ENCODE results near the gene LNX2. TPM values are rescaled to one million over a fixed set of nuclear protein-coding genes. Genes with fewer than 3 reads are reported as not detected.

Gene LNX2
- total and polyA plus RNA-seq, 12 donors = 2.9 to 26.5 (median 16.6) TPM

GRCh38 chr13:27665761-27666160 lies 45.4 kb upstream of the LNX2 start:
- intact Hi-C loops (cut with DNase I) = no loop called here
- peaks cover 0 to 3% of the 10 kb centered on the region in 2 donors for H3K36me3 ChIP-seq (replicated peaks in 1 of 2)
- WGBS, 4 donors = 90 to 98% (median 95%) methylated on average over 18 to 19 of the region's 19 CpGs
- H3K27me3 ChIP-seq = no peaks in the 10 kb centered on the region
- TF ChIP-seq POLR2A (IDR thresholded peaks at IDR 0.05) (no peak), CTCF (IDR thresholded peaks at IDR 0.05) (no peak)
- no peak for DNase-seq
- H3K4me3 ChIP-seq = no peak overlapping the region
- H3K9me3 ChIP-seq (replicated peaks in 1 of 3) = no peaks in the 10 kb centered on the region
- H3K27ac ChIP-seq = no peak overlapping the region
- H3K4me1 ChIP-seq (replicated peaks in 1 of 2) = no peaks in the 10 kb centered on the region

- H3K27ac ChIP-seq = no peak overlapping the region
- no peaks in the 10 kb centered on the region for H3K4me1 ChIP-seq (replicated peaks in 1 of 2)
- TF ChIP-seq POLR2A (IDR thresholded peaks at IDR 0.05) = no peak
- TF ChIP-seq CTCF (IDR thresholded peaks at IDR 0.05) = peak in 1 of 6 experiments; percentile 15
- H3K36me3 ChIP-seq (replicated peaks in 1 of 2) = peaks cover 0 to 3% of the 10 kb centered on the region in 2 donors
- no peaks in the 10 kb centered on the region for H3K27me3 ChIP-seq
- 30 to 57% (median 47%) methylated on average over 3 of the region's 3 CpGs for WGBS, 4 donors
- intact Hi-C loops (cut with DNase I) = no loop called here
- H3K4me3 ChIP-seq = no peak overlapping the region
- no peak for DNase-seq
- no peaks in the 10 kb centered on the region for H3K9me3 ChIP-seq (replicated peaks in 1 of 3)
Observed at GRCh38 chr13:27665333-27665732, 45.0 kb upstream of the LNX2 start.

- WGBS, 4 donors = 92 to 94% (median 92%) methylated on average over 8 of the region's 8 CpGs
- Histone ChIP-seq H3K27me3 (no peaks in the 10 kb centered on the region), H3K4me3 (no peak overlapping the region), H3K36me3 (replicated peaks in 1 of 2) (peaks cover 0 to 3% of the 10 kb centered on the region in 2 donors), H3K9me3 (replicated peaks in 1 of 3) (no peaks in the 10 kb centered on the region), H3K27ac (no peak overlapping the region), H3K4me1 (replicated peaks in 1 of 2) (no peaks in the 10 kb centered on the region)
- DNase-seq = no peak
- intact Hi-C loops (cut with DNase I) = no loop called here
- TF ChIP-seq POLR2A (IDR thresholded peaks at IDR 0.05) = no peak
- no peak for TF ChIP-seq CTCF (IDR thresholded peaks at IDR 0.05)
Observed at GRCh38 chr13:27663947-27664346, 43.6 kb upstream of the LNX2 start.

- no peak overlapping the region for H3K4me3 ChIP-seq
- no peak for DNase-seq
- TF ChIP-seq CTCF (IDR thresholded peaks at IDR 0.05) = no peak
- TF ChIP-seq POLR2A (IDR thresholded peaks at IDR 0.05) = no peak
- H3K27ac ChIP-seq = no peak overlapping the region
- whole genome bisulfite sequencing, 4 donors = 90 to 94% (median 92%) methylated on average over 2 of the region's 2 CpGs
- H3K9me3 ChIP-seq (replicated peaks in 1 of 3) = no peaks in the 10 kb centered on the region
- no peaks in the 10 kb centered on the region for H3K4me1 ChIP-seq (replicated peaks in 1 of 2)
- no peaks in the 10 kb centered on the region for H3K27me3 ChIP-seq
- intact Hi-C loops (cut with DNase I) = no loop called here
- peaks cover 0 to 3% of the 10 kb centered on the region in 2 donors for H3K36me3 ChIP-seq (replicated peaks in 1 of 2)
Observed at GRCh38 chr13:27662738-27663470, 42.6 kb upstream of the LNX2 start.

All from adrenal gland (tissue), 12 donors.